GM19468 (cell line): Measurements from ENCODE around the gene FNDC5.

Experiments used
- ATAC-seq: cut with Tn5 transposase; IDR thresholded peaks from one replicate; pipeline ENCODE4 v1.9.1; 2021; ENCODE audit warnings: mild to moderate bottlenecking, moderate library complexity, moderate number of reproducible peaks; ENCODE audit not compliant: unreplicated experiment; ENCODE audit errors: extremely low read depth

Gene FNDC5

GRCh38 chr1:32825181-32825580 lies 45.5 kb downstream of the FNDC5 start:
- no peak for ATAC-seq

GRCh38 chr1:32818804-32819541 lies 51.7 kb downstream of the FNDC5 start:
- ATAC-seq = no peak

- ATAC-seq = no peak
These were observed 52.6 kb downstream of the FNDC5 start for GRCh38 chr1:32817815-32818786.

GRCh38 chr1:32817159-32817814 lies 53.4 kb downstream of the FNDC5 start, which contains the start of the genes S100PBP and YARS1:
S100PBP (plus strand) TSS chr1:32817653; CDS start chr1:32826100, 8,447 bp downstream.
YARS1 (minus strand) TSS chr1:32817358; CDS start chr1:32817244, 114 bp downstream.
- peak; percentile 77 for ATAC-seq

- no peak for ATAC-seq
These were observed 54.0 kb downstream of the FNDC5 start for GRCh38 chr1:32816676-32817158.

GRCh38 chr1:32813941-32814739 lies 56.6 kb downstream of the FNDC5 start:
- no peak for ATAC-seq
